NCI-H2227 (cell line): Measurements from ENCODE around the gene ZNF2.

ENCODE experiments used
- DNase-seq: peaks from one replicate; lab custom pipeline; 2025; ENCODE audit not compliant: unreplicated experiment; lab: John Stamatoyannopoulos, UW

Gene ZNF2

DNA sequence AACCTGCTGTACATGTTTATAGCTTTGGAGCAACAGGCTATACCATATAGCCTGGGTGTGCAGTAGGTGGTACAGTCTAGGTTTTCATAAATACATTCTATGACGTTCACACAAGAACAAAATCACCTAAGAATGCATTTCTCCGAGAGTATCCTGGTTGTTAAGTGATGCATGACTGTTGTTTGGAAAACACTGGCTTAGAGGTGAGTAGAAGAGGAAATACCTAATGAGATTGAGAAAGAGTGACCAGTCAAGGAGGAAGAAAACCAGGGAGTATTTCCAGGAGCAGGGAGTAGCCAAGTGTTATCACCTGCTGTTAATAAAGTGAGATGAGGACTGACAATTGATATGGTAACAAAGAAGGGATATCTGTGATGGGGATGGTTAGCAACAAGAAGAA is 38.8 kb downstream of the ZNF2 start:
- no peak for DNase-seq

DNA sequence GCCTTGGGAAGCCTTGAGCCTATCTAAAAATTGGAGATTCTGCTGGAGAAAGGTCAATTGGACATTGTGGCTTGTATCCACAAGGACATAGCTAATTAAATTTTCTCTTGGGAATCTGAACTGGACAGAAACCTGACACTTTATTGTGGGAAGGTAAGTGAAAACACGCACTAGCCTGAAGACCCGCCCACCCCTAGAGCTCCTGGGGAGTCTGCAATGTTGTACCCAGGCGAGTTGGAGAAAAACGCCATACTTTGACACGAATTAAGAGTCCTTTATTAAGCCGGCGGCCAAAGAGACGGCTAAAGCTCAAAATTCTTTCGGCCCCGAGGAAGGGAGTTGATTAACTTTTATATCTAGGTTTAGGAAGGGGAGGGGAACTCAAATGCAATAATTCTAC is 40.5 kb downstream of the ZNF2 start:
- no peak for DNase-seq

DNA sequence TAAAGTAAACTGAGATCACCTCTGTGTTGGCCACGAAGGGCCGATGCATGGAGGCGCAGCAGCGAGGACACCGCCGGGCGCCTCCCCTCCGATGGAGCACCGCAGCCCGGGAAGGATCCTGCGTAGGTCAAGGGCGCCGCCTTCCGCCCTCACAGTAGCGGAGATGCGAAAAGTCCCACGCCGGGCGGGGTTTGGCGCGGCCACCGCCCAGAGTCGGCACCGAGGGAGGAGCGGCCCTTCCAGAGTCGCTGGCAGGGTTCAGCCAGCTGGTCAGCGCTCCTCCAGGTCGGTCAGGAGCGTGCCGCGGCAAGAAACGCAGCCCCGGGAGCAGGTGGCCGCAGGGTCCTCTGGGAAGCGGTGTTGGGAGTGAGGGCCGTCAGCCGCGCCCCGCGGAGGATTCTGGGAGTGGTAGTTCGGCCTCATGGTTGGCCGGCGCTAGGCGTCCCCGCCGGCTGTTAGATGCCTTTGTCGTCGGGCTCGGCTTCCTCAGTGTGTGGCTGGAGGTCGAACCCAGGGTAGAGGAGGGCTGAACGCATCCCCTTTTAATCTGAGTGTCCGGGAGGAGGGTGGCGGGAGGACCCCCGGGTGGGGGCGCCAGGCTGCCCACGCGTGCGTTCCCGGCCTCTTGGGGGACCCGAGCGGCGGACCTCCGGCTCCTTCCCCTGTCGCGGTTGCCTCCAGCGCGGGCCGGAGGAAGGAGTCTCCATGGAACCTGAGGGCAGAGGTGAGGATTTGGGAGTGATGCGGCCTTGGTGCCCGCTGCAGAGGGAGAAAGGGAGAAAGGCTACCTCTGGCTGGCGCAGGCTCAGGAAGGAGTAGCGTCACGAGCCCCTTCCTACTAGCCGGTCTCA is 41.7 kb downstream of the ZNF2 start, which contains the start of gene ZNF892:
Gene ZNF892 (plus strand): TSS at position 411 of the 851 bp plus-strand sequence. CDS start 295 bp downstream, at position 706.
- peak; percentile 93 for DNase-seq

DNA sequence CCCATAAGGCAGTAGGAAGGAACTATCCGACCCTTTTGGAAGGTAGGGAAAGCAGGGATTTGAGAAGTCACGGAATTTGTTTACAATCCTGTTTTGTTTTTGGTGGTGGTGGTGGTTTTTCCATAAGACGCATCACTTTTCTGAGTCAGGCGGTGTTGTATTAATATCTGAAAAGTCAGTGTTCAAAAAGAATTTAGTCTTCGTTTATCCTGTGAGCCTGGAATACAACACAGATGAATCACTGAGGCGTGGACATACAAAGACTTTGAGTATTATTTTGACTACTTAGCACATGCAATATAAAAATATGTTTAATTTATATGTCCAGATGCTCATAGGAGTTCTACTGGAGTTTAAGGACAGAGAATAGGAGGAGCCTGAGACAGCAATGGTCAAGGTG is 42.5 kb downstream of the ZNF2 start:
- DNase-seq: no peak

DNA sequence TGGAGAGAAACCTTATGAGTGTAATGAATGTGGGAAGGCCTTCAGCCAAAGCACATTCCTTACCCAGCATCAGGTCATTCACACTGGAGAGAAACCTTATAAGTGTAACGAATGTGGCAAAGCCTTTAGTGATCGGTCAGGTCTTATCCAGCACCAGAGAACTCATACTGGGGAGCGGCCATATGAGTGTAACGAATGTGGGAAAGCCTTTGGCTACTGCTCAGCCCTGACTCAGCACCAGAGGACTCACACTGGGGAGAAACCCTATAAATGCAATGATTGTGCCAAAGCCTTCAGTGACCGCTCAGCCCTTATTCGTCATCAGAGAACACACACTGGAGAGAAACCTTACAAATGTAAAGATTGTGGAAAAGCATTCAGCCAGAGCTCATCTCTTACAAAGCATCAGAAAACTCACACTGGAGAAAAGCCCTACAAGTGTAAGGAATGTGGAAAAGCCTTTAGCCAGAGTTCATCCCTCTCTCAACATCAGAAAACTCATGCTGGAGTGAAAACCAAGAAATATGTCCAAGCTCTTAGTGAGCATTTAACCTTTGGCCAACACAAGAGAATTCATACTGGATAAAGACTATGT is 49.5 kb downstream of the ZNF2 start:
- DNase-seq: no peak

DNA sequence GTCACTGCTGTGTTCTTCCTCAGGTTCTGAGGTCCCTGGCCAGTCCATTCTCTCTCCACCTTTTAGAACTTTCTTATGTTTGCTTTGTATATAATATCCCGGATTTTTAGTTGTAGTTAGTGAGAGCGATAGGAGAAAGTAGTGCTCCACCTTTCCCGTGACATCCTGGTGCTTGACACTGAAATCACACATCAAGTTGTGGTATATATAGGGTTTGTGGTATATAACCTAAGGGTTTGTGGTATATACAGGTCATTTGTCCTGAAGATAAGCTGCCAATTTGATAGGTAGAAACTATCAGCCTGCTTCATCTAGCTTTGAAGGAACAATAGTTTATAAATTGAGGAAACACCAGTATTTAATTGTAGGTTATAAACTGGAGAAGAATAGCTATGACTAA is 54.8 kb downstream of the ZNF2 start:
- no peak for DNase-seq

DNA sequence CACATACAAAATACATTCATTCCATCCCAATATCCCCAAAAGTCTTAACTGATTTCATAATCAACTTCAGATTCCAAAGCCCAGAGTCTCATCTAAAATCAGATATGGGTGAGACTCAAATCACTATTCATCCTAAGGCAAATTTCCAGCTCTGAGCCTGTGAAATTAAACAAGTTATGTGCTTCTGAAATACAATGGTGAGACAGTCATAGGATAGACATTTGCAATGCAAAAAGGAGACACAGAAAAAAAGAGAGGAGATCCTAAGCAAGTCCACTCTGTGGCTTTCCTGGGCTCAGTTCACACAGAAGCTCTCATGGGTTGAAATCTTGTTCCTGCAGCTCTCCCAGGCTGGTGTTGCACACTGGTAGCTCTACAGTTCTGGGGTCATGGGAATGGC is 60.0 kb downstream of the ZNF2 start:
- no peak for DNase-seq

DNA sequence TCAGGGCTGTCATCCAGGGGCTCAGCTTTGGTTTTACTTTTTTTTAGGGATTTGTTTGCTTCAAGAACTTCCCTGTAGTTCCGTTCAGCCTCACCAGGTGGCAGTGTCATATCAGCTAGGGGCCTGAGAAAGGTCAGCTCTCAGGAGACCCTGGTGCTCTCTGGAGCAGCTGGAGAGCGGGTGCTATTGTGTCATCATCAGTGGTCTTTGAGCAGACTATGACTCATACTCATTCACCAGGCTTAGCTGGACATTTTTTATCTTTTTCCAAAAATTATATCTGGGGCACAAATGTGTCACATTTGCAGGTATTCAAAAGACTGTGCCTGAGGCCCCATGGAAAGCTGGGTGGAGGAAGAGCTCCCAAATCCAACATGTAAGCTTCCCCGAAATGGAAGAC is 66.1 kb downstream of the ZNF2 start:
- peak; percentile 6 for DNase-seq

DNA sequence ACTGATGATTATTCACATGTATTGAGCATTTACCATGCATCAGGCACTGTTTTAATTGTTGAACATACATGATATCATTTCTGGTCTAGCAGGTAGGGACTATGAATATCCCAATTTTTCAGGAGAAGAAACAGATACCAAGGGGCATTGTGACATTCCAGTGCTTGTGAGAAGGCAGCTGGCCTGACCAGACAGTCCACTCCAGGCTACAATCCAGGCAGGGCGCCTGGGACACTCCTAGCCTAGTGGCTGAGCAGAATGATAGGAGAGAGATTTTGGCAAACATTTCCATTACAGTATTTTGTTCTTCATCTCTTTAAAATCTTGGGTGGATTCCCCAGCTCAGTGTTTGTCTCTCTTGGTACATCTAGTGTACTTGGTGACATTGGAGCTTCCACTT is 66.6 kb downstream of the ZNF2 start:
- DNase-seq: no peak
